Naive thymus-derived CD4-positive, alpha-beta T cell (primary cell): Measurements from ENCODE around the gene TNRC6B. TPM values are rescaled to one million over a fixed set of nuclear protein-coding genes. Genes with fewer than 3 reads are reported as not detected.
"Not testable (repeated sequence)": the region's sequence is repeated elsewhere in the genome, so short reads cannot be mapped to it uniquely, and the experiment has no call there.

ENCODE experiments used
- ATAC-seq: fragments of 150-1000 bp; cut with Tn5 transposase; 2 replicates; pipeline ENCODE4 v1.10.0; 2021; ENCODE audit warnings: mild to moderate bottlenecking, moderate library complexity
- CTCF ChIA-PET: fragments of 350-600 bp; sonication (Branson Sonifier 250); formaldehyde crosslinking; loops from one replicate; lab custom pipeline; 2021; ENCODE audit warnings: antibody characterized with exemption; lab: Charles Lee
- POLR2A ChIA-PET: fragments of 350-600 bp; sonication (Branson Sonifier 250); formaldehyde crosslinking; loops from one replicate; lab custom pipeline; 2021; ENCODE audit warnings: antibody characterized with exemption, inconsistent platforms; lab: Charles Lee
- DNase-seq, 9 donors: peaks; one replicate each; pipeline versions ENCODE4 v3.0.0 to v3.0.0-alpha.2; 2020 to 2022; ENCODE audit warnings: mixed read lengths in 1 of 9
- H3K27ac ChIP-seq: one replicate; pipeline ENCODE4 v1.7.0; 2013; ENCODE audit warnings: mild to moderate bottlenecking, low read depth, low read length, moderate library complexity
- H3K27me3 ChIP-seq, 2 donors: one replicate each; pipeline ENCODE4 v1.7.0; 2013; ENCODE audit warnings: low read length in 2 of 2, mild to moderate bottlenecking in 2 of 2, moderate library complexity in 2 of 2; ENCODE audit not compliant: control insufficient read depth in 2 of 2, insufficient read depth in 2 of 2
- H3K36me3 ChIP-seq, 3 experiments: 1 replicate in 2 of 3; 2 replicates in 1 of 3; pipeline ENCODE4 v1.7.0; 2013; ENCODE audit warnings: low read length in 3 of 3, mild to moderate bottlenecking in 3 of 3, moderate library complexity in 1 of 3; ENCODE audit not compliant: insufficient read depth in 3 of 3, control insufficient read depth in 2 of 3
- H3K4me1 ChIP-seq, 2 donors: one replicate each; pipeline ENCODE4 v1.7.0; 2013; ENCODE audit warnings: low read length in 2 of 2, mild to moderate bottlenecking in 2 of 2, moderate library complexity in 1 of 2; ENCODE audit not compliant: control insufficient read depth in 2 of 2, insufficient read depth in 2 of 2
- H3K4me3 ChIP-seq: 2 replicates; pipeline ENCODE4 v1.7.0; 2013; ENCODE audit warnings: mild to moderate bottlenecking, low read length
- H3K9me3 ChIP-seq, 3 experiments: 1 replicate in 2 of 3; 2 replicates in 1 of 3; pipeline ENCODE4 v1.7.0; 2013; ENCODE audit warnings: low read length in 3 of 3; ENCODE audit not compliant: control insufficient read depth in 2 of 3
- H3K27ac Mint-ChIP-seq, 9 donors: one replicate each; pipeline ENCODE4 v1.8.0; 2020 to 2022; ENCODE audit warnings: mixed read lengths in 9 of 9, mild to moderate bottlenecking in 8 of 9, moderate library complexity in 5 of 9, inconsistent platforms in 2 of 9
- H3K27me3 Mint-ChIP-seq, 5 donors: one replicate each; pipeline ENCODE4 v1.8.0; 2021 to 2022; ENCODE audit warnings: mixed read lengths in 5 of 5, mild to moderate bottlenecking in 1 of 5
- H3K36me3 Mint-ChIP-seq, 5 donors: one replicate each; pipeline ENCODE4 v1.8.0; 2020 to 2022; ENCODE audit warnings: mixed read lengths in 5 of 5, mild to moderate bottlenecking in 3 of 5, inconsistent platforms in 1 of 5
- H3K4me1 Mint-ChIP-seq, 7 donors: one replicate each; pipeline ENCODE4 v1.8.0; 2020 to 2022; ENCODE audit warnings: mixed read lengths in 7 of 7, mild to moderate bottlenecking in 3 of 7, inconsistent platforms in 1 of 7
- H3K4me3 Mint-ChIP-seq, 10 donors: one replicate each; pipeline ENCODE4 v1.8.0; 2020 to 2022; ENCODE audit warnings: mild to moderate bottlenecking in 10 of 10, mixed read lengths in 10 of 10, moderate library complexity in 6 of 10, inconsistent platforms in 2 of 10
- H3K9me3 Mint-ChIP-seq, 11 donors: one replicate each; pipeline ENCODE4 v1.8.0; 2020 to 2022; ENCODE audit warnings: mixed read lengths in 11 of 11, mild to moderate bottlenecking in 4 of 11, inconsistent platforms in 1 of 11, moderate library complexity in 1 of 11
- intact Hi-C, 2 donors: fragments of 100-400 bp; cut with micrococcal nuclease; formaldehyde crosslinking; loops; one replicate each; pipeline ENCODE4 v1.15.1; 2023
- polyA plus RNA-seq, 2 donors: library from polyadenylated mRNA; unstranded; fragments of 300-500 nt; fragmentation: Illumina TruSeq; gene quantifications; one replicate each; pipeline ENCODE4 v1.2.3, GENCODE V29; 2021
- total RNA-seq, 6 experiments: library from RNA in 5 of 6; stranded (reverse) in 5 of 6; gene quantifications; 1 replicate in 5 of 6; 2 replicates in 1 of 6; pipeline ENCODE4 v1.2.3 and lab custom pipeline; 2021 to 2026

The TNRC6B gene
- total and polyA plus RNA-seq, 7 experiments from 2014 or later = 67.4 to 165 (median 136) TPM

GRCh38 chr22:40180403-40180802 is 2.7 kb downstream of the TNRC6B start:
- POLR2A ChIA-PET = interaction anchor here (0.9 to 4.5 kb wide), 6 partner anchors 13 to 167 kb away, joined by 3 to 39 read pairs (median 5); partner anchors contain the start of gene ADSL
- peaks cover 52 to 90% (median 80%) of the 10 kb centered on the region in 7 donors for H3K4me1 Mint-ChIP-seq
- intact Hi-C loops = no loop called here
- H3K4me3 ChIP-seq = no peak overlapping the region
- H3K27ac ChIP-seq = peak overlapping the region; percentile 71
- no peaks in the 10 kb centered on the region for H3K36me3 ChIP-seq
- H3K36me3 Mint-ChIP-seq = peaks cover 0 to 16% (median 8%) of the 10 kb centered on the region in 5 donors
- DNase-seq (no peak), ATAC-seq (no peak)
- CTCF ChIA-PET = interaction anchor here (1.1 to 1.7 kb wide), 3 partner anchors 12 to 167 kb away, joined by 3 to 11 read pairs (median 3); no protein-coding TSS in a partner anchor
- H3K27me3 Mint-ChIP-seq = no peaks in the 10 kb centered on the region
- H3K27me3 ChIP-seq = no peaks in the 10 kb centered on the region
- no peaks in the 10 kb centered on the region for H3K9me3 ChIP-seq
- H3K4me3 Mint-ChIP-seq = peak overlapping the region; percentile 56 to 97 (median 86)
- peaks cover 35 to 67% of the 10 kb centered on the region in 2 donors for H3K4me1 ChIP-seq
- H3K9me3 Mint-ChIP-seq = peaks cover 0 to 3% (median 0%) of the 10 kb centered on the region in 11 donors
- H3K27ac Mint-ChIP-seq = peak overlapping the region; percentile 63 to 94 (median 85)

GRCh38 chr22:40181323-40181722 is 3.6 kb downstream of the TNRC6B start:
- ChIA-PET POLR2A (interaction anchor here (0.7 to 1.5 kb wide), 3 partner anchors 13 to 137 kb away, joined by 3 to 6 read pairs (median 5); no protein-coding TSS in a partner anchor), CTCF (interaction anchor here (1.2 to 1.7 kb wide), 2 partner anchors 22 to 166 kb away, joined by 3 to 11 read pairs; no protein-coding TSS in a partner anchor)
- ATAC-seq (no peak), DNase-seq (no peak)
- no peaks in the 10 kb centered on the region for H3K27me3 ChIP-seq
- H3K4me1 Mint-ChIP-seq = peaks cover 54 to 90% (median 81%) of the 10 kb centered on the region in 7 donors
- no peak overlapping the region for H3K4me3 ChIP-seq
- peaks cover 32 to 65% of the 10 kb centered on the region in 2 donors for H3K4me1 ChIP-seq
- intact Hi-C loops = no loop called here
- H3K36me3 Mint-ChIP-seq = peaks cover 6 to 23% (median 11%) of the 10 kb centered on the region in 5 donors
- no peaks in the 10 kb centered on the region for H3K36me3 ChIP-seq
- H3K9me3 ChIP-seq = no peaks in the 10 kb centered on the region
- H3K4me3 Mint-ChIP-seq = peak overlapping the region in 6 of 10 donors; percentile 3 to 97 (median 82)
- peak overlapping the region in 4 of 9 donors; percentile 20 to 94 (median 70) for H3K27ac Mint-ChIP-seq
- peaks cover 0 to 3% (median 0%) of the 10 kb centered on the region in 11 donors for H3K9me3 Mint-ChIP-seq
- H3K27me3 Mint-ChIP-seq = no peaks in the 10 kb centered on the region
- H3K27ac ChIP-seq = no peak overlapping the region

- peak overlapping the region in 8 of 9 donors; percentile 77 to 95 (median 86) for H3K27ac Mint-ChIP-seq
- intact Hi-C loops = loop anchor here in 1 of 2 donors (1.0 kb wide), 1 partner anchor 22 kb away; no protein-coding TSS in a partner anchor
- peaks cover 0 to 3% (median 0%) of the 10 kb centered on the region in 11 donors for H3K9me3 Mint-ChIP-seq
- H3K27me3 Mint-ChIP-seq = no peaks in the 10 kb centered on the region
- DNase-seq (no peak), ATAC-seq (no peak)
- Histone ChIP-seq H3K36me3 (no peaks in the 10 kb centered on the region), H3K27ac (peak overlapping the region; percentile 59), H3K4me1 (peaks cover 22 to 55% of the 10 kb centered on the region in 2 donors), H3K27me3 (no peaks in the 10 kb centered on the region), H3K9me3 (no peaks in the 10 kb centered on the region), H3K4me3 (no peak overlapping the region)
- ChIA-PET POLR2A (interaction anchor here (1.1 kb wide), 1 partner anchor 31 kb away, joined by 3 read pairs; no protein-coding TSS in a partner anchor), CTCF (interaction anchor here (1.2 kb wide), 1 partner anchor 21 kb away, joined by 3 read pairs; no protein-coding TSS in a partner anchor)
- H3K4me1 Mint-ChIP-seq = peaks cover 44 to 83% (median 75%) of the 10 kb centered on the region in 7 donors
- H3K36me3 Mint-ChIP-seq = peaks cover 6 to 23% (median 11%) of the 10 kb centered on the region in 5 donors
- peak overlapping the region; percentile 67 to 87 (median 78) for H3K4me3 Mint-ChIP-seq
Measured at GRCh38 chr22:40182231-40182835, 4.6 kb downstream of the TNRC6B start.

DNA sequence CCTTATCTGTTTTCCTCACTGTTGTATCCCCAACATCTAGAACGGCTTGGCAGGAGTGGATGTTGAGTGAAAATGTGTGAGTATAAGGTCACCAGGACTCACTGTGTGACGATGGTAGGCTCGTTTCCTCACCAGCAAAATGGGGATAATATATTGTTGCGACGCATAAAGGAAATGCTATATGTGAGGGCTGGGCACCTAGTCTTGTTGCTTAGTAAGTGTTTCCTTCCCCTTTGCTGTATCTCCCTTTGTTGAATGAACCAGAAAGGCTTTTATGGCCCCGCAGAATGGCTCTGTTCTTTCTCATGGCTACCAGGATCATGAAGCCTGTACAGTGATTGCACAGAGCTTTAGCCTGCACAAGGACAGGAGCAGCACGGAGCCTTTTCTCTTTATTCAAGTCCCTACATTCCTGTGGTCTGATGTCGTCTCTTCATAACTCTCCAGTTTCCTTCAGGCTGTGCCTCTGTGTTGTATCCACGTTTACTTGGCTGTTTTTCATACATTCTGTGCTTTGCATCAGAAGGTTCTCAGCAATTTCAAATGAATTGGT is 5.4 kb downstream of the TNRC6B start:
- H3K36me3 ChIP-seq = no peaks in the 10 kb centered on the region
- Mint-ChIP-seq H3K27me3 (no peaks in the 10 kb centered on the region), H3K27ac (peak overlapping the region; percentile 65 to 95 (median 85)), H3K36me3 (peaks cover 3 to 23% (median 6%) of the 10 kb centered on the region in 5 donors), H3K4me3 (peak overlapping the region; percentile 67 to 87 (median 78)), H3K4me1 (peaks cover 44 to 86% (median 75%) of the 10 kb centered on the region in 7 donors), H3K9me3 (peaks cover 0 to 3% (median 0%) of the 10 kb centered on the region in 11 donors)
- no peaks in the 10 kb centered on the region for H3K27me3 ChIP-seq
- DNase-seq (peak in 7 of 9 donors; percentile 20 to 48 (median 32)), ATAC-seq (peak; percentile 83)
- ChIA-PET POLR2A (interaction anchor here (0.9 to 1.0 kb wide), 2 partner anchors 13 to 59 kb away, joined by 3 to 4 read pairs; no protein-coding TSS in a partner anchor), CTCF (no interaction called here)
- intact Hi-C loops = no loop called here
- peak overlapping the region; percentile 59 for H3K27ac ChIP-seq
- no peaks in the 10 kb centered on the region for H3K9me3 ChIP-seq
- peak overlapping the region; percentile 28 for H3K4me3 ChIP-seq
- peaks cover 21 to 53% of the 10 kb centered on the region in 2 donors for H3K4me1 ChIP-seq

DNA sequence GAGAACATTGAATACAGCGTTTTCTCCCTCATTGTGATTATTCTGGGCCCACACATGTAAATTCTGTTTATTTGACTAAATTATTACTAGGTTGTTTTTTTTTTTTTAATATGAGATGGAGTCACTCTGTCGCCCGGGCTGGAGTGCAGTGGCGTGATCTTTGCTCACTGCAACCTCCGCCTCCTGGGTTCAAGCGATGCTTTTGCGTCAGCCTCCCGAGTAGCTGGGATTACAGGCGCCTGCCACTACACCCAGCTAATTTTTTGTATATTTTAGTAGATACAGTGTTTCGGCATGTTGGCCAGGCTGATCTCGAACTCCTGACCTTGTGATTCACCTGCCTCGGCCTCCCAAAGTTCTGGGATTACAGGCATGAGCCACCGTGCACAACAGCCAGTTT is 5.9 kb downstream of the TNRC6B start:
- H3K9me3 Mint-ChIP-seq, H3K36me3 ChIP-seq, intact Hi-C loops, H3K27me3 Mint-ChIP-seq, CTCF ChIA-PET, ATAC-seq, H3K9me3 ChIP-seq, H3K27me3 ChIP-seq, DNase-seq: not testable (repeated sequence)
- peak overlapping the region; percentile 28 for H3K4me3 ChIP-seq
- H3K27ac ChIP-seq = peak overlapping the region; percentile 59
- Mint-ChIP-seq H3K4me3 (peak overlapping the region; percentile 67 to 87 (median 78)), H3K36me3 (peaks cover 3 to 23% (median 6%) of the 10 kb centered on the region in 5 donors), H3K4me1 (peaks cover 47 to 91% (median 80%) of the 10 kb centered on the region in 7 donors), H3K27ac (peak overlapping the region; percentile 65 to 95 (median 85))
- POLR2A ChIA-PET = interaction anchor here (0.9 to 1.2 kb wide), 3 partner anchors 13 to 58 kb away, joined by 3 to 4 read pairs (median 3); no protein-coding TSS in a partner anchor
- H3K4me1 ChIP-seq = peaks cover 19 to 53% of the 10 kb centered on the region in 2 donors

DNA sequence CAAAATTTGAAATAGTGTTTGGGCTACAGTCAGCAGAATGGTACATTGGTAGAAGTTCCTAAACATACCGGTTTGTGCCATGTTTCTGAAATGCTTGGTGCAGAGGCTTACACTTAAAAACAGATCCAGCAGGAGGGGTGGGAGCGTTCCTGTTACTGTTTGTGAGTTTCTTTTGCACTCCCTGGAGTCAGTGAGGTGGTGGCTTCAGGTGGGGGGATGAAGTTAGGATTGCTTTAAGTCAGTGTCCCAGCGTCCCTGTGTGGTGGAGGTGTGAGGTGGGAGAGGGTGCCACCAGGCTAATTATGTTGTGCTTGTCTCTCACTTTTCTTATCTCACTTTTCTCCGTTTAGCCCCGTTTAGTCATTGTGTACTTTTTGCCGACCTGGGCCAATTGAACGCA is 9.7 kb downstream of the TNRC6B start:
- peaks cover 49 to 91% (median 82%) of the 10 kb centered on the region in 7 donors for H3K4me1 Mint-ChIP-seq
- intact Hi-C loops = no loop called here
- Histone ChIP-seq H3K36me3 (no peaks in the 10 kb centered on the region), H3K9me3 (no peaks in the 10 kb centered on the region), H3K27me3 (no peaks in the 10 kb centered on the region), H3K4me3 (no peak overlapping the region), H3K27ac (no peak overlapping the region), H3K4me1 (peaks cover 0 to 39% of the 10 kb centered on the region in 2 donors)
- no peak for ATAC-seq
- H3K9me3 Mint-ChIP-seq = peaks cover 0 to 3% (median 0%) of the 10 kb centered on the region in 11 donors
- DNase-seq = no peak
- peak overlapping the region in 5 of 9 donors; percentile 14 to 62 (median 33) for H3K27ac Mint-ChIP-seq
- peaks cover 0 to 24% (median 9%) of the 10 kb centered on the region in 5 donors for H3K36me3 Mint-ChIP-seq
- H3K27me3 Mint-ChIP-seq = no peaks in the 10 kb centered on the region
- ChIA-PET POLR2A (no interaction called here), CTCF (no interaction called here)
- H3K4me3 Mint-ChIP-seq = peak overlapping the region in 2 of 10 donors; percentile 6 to 14
